Erythroblast (primary cell): ENCODE measurements around the gene CFAP221.

ENCODE experiments used
- DNase-seq, 2 experiments: peaks; one replicate each; lab custom pipeline; 2025; lab: John Stamatoyannopoulos, UW
- GATA1 ChIP-seq: IDR thresholded peaks from 2 replicates; pipeline ENCODE4 v1.6.1; 2011; ENCODE audit warnings: low read depth, mild to moderate bottlenecking, control low read depth, low read length, moderate library complexity
- POLR2A ChIP-seq: IDR thresholded peaks from 2 replicates; pipeline ENCODE4 v1.6.1; 2011; ENCODE audit warnings: mild to moderate bottlenecking, low read length

Gene CFAP221

GRCh38 chr2:119625226-119625625, 81.0 kb downstream of the CFAP221 start:
- no peak for DNase-seq
- TF ChIP-seq GATA1, result no peak
- TF ChIP-seq POLR2A, result no peak

DNA sequence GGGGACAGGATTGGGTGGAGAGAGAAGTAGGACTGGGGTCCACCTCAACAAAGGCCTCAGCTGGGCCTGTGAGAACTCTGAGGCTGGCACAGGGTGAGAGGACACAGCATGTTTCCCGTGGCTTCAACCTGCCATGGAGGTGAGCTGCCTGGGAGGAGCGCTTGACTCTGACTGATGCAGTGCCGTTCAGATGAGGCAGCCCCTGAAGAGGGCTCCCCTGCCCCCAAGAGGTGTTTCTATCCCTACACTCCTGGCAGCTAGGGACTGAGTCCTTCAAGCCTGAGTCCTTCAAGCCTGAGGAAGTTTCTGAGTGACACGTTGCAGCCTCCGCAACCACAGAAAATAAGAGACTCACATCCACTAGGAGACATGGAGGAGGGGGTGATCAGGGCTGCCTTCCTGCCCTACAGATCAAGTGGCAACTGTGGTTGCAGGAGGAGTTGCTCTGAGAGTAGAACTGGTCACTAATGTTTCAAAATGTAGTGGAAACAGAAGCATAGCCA, 85.1 kb downstream of the CFAP221 start:
- DNase-seq, result no peak
- no peak for TF ChIP-seq POLR2A
- no peak for TF ChIP-seq GATA1

DNA sequence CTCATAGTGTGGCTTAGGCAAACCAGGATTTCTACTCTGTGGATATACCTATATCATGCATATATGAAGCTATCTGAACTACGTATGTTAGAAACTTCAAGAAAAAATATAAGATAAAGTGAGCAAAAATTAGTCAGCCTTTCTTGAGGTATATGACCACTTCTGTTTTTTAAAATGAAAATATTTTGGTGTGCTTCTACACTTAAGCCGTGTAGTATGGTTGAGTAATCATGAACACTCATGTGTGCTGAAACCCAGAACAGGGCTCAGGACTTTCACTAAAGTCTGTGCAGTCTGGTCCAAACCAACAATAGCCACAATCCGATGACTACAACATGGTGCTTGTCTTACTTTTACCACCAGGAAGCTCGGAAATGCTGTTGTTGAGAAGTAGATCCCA, 85.9 kb downstream of the CFAP221 start:
- TF ChIP-seq POLR2A, result no peak
- no peak for TF ChIP-seq GATA1
- no peak for DNase-seq

GRCh38 chr2:119637371-119637770, 93.1 kb downstream of the CFAP221 start:
- DNase-seq, result no peak
- no peak for TF ChIP-seq GATA1
- TF ChIP-seq POLR2A, result no peak

DNA sequence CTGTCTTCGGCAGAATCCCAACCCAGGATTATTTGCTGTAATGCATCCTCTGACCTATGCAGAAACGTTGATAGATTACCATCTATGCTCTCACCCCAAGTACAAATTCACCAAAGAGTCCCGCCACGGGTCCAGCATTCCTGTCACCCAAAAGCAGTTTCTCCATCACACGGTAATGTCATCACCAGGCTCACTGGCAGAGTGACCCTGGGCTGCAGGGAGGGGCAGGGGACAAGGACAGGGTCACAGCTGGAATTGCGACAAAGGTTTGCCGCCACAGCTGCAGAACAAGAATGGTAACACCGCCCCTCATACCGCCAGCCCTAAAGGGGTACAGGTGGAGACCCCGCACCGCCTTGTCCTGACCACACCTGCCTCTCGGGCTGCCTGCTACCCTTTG, 94.0 kb downstream of the CFAP221 start:
- no peak for DNase-seq
- TF ChIP-seq POLR2A (no peak), GATA1 (no peak)

- no peak for TF ChIP-seq GATA1
- no peak for TF ChIP-seq POLR2A
- no peak for DNase-seq
Observed at GRCh38 chr2:119638685-119639554, 94.7 kb downstream of the CFAP221 start.

- TF ChIP-seq GATA1 (no peak), POLR2A (no peak)
- peak; percentile 56 to 75 for DNase-seq
Observed at GRCh38 chr2:119641562-119642258, 97.5 kb downstream of the CFAP221 start.

DNA sequence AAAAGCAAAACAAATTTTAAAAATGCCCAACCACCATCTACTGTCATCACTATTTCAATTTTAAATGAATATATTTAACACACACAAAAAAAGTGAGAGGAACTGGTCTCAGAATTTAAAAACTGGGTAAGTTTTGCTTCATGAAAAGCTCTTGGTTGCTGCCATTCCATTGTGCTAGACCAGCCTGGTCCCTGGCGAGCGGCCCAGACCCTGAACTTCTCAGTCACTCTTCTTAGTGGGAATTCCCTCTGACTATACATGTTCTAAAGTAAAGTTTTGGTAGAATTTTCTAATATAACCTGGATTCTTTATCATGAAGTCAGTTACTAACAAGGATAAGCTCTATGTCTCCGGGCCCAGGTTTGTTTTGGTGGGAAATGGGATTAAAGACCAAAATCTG, 99.9 kb downstream of the CFAP221 start:
- no peak for TF ChIP-seq GATA1
- no peak for TF ChIP-seq POLR2A
- no peak for DNase-seq

- DNase-seq, result no peak
- TF ChIP-seq POLR2A, result no peak
- no peak for TF ChIP-seq GATA1
Observed at GRCh38 chr2:119645173-119645855, 101.1 kb downstream of the CFAP221 start.

DNA sequence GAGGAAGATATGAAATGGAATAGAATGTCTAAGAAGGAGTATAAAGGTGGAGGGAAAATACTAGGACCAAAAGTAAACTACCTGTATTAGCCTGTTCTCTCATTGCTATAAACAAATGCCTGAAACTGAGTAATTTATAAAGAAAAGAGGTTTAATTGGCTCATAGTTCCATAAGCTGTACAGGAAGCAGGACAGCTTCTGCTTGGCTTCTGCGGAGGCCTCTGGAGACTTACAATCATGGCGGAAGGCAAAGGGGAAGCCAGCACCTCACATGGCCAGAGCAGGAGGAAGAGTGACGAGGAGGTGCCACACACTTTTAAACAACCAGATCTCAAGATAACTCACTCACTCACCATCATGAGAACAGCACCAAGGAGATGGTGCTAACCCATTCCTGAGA, 101.9 kb downstream of the CFAP221 start:
- DNase-seq, result no peak
- TF ChIP-seq POLR2A (no peak), GATA1 (no peak)

DNA sequence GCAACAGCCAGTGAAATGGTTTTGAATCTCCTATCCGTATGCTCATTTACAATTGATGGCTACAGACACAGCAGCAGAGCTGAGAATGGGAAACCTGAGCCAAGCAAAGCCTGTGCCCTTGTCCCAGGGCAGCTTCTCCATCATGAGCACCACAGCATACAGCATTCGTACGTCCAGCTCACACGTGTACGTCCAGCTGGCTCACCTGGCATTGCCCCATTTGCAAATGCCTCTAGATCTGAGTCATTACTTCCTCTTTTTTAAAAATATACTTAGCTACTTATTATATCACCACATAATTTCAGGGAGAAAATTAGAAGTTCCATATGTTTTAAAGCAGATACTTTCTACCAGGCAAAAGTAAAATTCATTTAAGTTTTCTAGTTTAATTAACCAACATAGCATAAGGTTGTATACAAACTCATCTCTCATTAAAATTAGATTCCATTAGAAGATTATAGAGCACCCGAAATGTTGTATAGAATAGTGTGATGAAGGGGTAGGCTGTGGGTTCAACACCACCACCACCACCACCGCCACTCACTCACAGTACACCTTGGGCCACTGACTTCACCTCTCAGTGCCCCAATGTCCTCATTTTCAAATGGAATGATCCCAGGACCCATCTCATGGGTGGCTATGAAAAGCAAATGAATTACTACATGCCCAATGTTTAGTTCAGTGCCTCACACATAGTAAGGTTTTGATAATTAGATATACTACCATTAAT, 103.4 kb downstream of the CFAP221 start:
- no peak for TF ChIP-seq POLR2A
- TF ChIP-seq GATA1, result no peak
- no peak for DNase-seq

DNA sequence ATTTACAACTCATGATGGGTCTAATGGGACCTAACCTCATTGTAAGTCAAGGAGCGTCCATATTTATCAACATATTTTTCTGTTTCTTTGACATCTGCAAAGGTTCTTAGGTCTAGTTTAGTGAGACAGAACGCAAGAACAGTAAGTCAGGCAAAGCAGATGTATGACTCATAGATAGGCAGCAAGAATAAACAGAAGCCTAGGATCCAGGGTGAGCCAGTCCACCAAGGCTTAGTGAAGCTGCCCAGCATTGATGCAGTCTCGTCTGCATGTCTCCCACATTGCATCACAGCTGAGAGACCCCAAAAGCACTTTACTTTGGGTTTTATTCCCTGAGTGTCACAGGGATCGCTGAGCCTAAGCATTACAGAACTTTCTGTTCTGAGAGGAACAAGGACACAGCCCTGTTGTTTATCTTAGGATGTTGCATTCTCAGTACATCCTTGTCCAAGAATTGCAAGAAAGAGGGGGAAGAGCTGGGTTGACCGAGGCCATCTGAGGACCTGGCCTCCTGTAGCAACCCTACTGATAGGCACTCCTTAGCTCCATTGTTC, 105.2 kb downstream of the CFAP221 start:
- TF ChIP-seq GATA1 (no peak), POLR2A (no peak)
- DNase-seq, result no peak

GRCh38 chr2:119650206-119650605, 106.0 kb downstream of the CFAP221 start:
- TF ChIP-seq POLR2A (no peak), GATA1 (no peak)
- DNase-seq, result no peak
